Lower lobe of right lung (tissue), 2 donors: ENCODE measurements around the gene KRT14. TPM values are rescaled to one million over a fixed set of nuclear protein-coding genes. Genes with fewer than 3 reads are reported as not detected.

ENCODE experiments used
- ATAC-seq, 2 donors: fragments of 200-7000 bp; cut with Tn5 transposase; one replicate each; pipeline ENCODE4 v1.9.1; 2020 to 2022; ENCODE audit warnings: mild to moderate bottlenecking in 2 of 2, moderate library complexity in 2 of 2
- DNase-seq: peaks from one replicate; pipeline ENCODE4 v3.0.0-alpha.2; 2020
- H3K27ac ChIP-seq: fragments of 200-600 bp; one replicate; pipeline ENCODE4 v1.8.0; 2022
- H3K27me3 ChIP-seq: fragments of 200-600 bp; one replicate; pipeline ENCODE4 v1.8.0; 2022; ENCODE audit warnings: low read depth
- H3K36me3 ChIP-seq: fragments of 200-600 bp; one replicate; pipeline ENCODE4 v1.8.0; 2022; ENCODE audit warnings: mild to moderate bottlenecking
- H3K4me1 ChIP-seq: fragments of 200-600 bp; one replicate; pipeline ENCODE4 v1.8.0; 2022
- H3K4me3 ChIP-seq: fragments of 200-600 bp; one replicate; pipeline ENCODE4 v1.8.0; 2022; ENCODE audit warnings: mild to moderate bottlenecking
- H3K9me3 ChIP-seq: fragments of 200-600 bp; one replicate; pipeline ENCODE4 v1.8.0; 2022
- CTCF ChIP-seq: fragments of 200-600 bp; IDR thresholded peaks from one replicate; pipeline ENCODE4 v1.8.0; 2022; ENCODE audit warnings: antibody characterized with exemption, mild to moderate bottlenecking
- intact Hi-C: fragments of 100-400 bp; cut with DNase I; formaldehyde crosslinking; loops from one replicate; pipeline ENCODE4 v1.11.0; 2022
- total RNA-seq: library from RNA; stranded (reverse); fragmentation: NEBNext Ultra II Directional; extraction: Animal tissue kit (Norgen Biotek cat#: 25700); gene quantifications from one replicate; pipeline ENCODE4 v1.2.1, GENCODE V29; 2021
- donor health status: DM: no; HTN: yes; CAD: no; lungs with severe emphysema.

The KRT14 gene
- total RNA-seq, 1 donor from 2014 or later: not detected

DNA sequence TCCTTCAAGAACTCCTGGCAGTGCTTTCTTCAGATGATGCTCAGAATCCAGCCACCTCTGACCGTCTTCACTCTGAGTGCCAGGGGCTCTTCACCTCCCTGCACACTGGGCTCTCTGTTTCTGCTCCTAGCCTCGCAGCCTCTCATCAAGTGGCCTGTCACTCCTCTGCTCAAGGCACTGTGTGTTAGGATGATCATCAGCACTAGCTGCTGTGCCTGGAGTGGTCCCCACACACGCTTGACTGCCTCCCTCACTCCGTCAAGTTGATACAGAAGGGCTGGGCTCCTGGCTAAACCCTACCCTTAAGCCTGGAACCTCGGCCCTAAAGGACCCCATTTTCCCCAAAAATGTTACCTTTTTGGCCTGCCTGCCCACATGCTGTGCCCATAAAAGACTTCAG lies 30.4 kb downstream of the KRT14 start:
- intact Hi-C loops: no loop called here

GRCh38 chr17:41555105-41555887 lies 31.4 kb downstream of the KRT14 start:
- no peaks in the 10 kb centered on the region for H3K9me3 ChIP-seq
- H3K4me1 ChIP-seq: no peaks in the 10 kb centered on the region
- no peak for TF ChIP-seq CTCF
- ATAC-seq (no peak), DNase-seq (no peak)
- intact Hi-C loops: no loop called here
- H3K4me3 ChIP-seq: no peak overlapping the region
- H3K36me3 ChIP-seq: no peaks in the 10 kb centered on the region
- H3K27ac ChIP-seq: no peak overlapping the region
- peaks cover 5% of the 10 kb centered on the region for H3K27me3 ChIP-seq

More for the DNA sequence above, 30.4 kb downstream of the KRT14 start:
- no peak overlapping the region for H3K27ac ChIP-seq
- H3K4me1 ChIP-seq: no peaks in the 10 kb centered on the region
- no peak overlapping the region for H3K4me3 ChIP-seq
- no peaks in the 10 kb centered on the region for H3K36me3 ChIP-seq
- ATAC-seq (no peak), DNase-seq (no peak)
- H3K27me3 ChIP-seq: peaks cover 5% of the 10 kb centered on the region
- TF ChIP-seq CTCF: no peak
- H3K9me3 ChIP-seq: no peaks in the 10 kb centered on the region

- no peak overlapping the region for H3K4me3 ChIP-seq
- no peaks in the 10 kb centered on the region for H3K9me3 ChIP-seq
- intact Hi-C loops: no loop called here
- no peak overlapping the region for H3K27ac ChIP-seq
- peaks cover 6% of the 10 kb centered on the region for H3K4me1 ChIP-seq
- H3K27me3 ChIP-seq: no peaks in the 10 kb centered on the region
- no peak for TF ChIP-seq CTCF
- no peaks in the 10 kb centered on the region for H3K36me3 ChIP-seq
- DNase-seq (no peak), ATAC-seq (no peak)
Observed at GRCh38 chr17:41553987-41554680, 32.6 kb downstream of the KRT14 start.

GRCh38 chr17:41553176-41553575 lies 33.5 kb downstream of the KRT14 start:
- no peaks in the 10 kb centered on the region for H3K36me3 ChIP-seq
- no peaks in the 10 kb centered on the region for H3K9me3 ChIP-seq
- peaks cover 15% of the 10 kb centered on the region for H3K4me1 ChIP-seq
- no peak overlapping the region for H3K27ac ChIP-seq
- ATAC-seq (no peak), DNase-seq (no peak)
- H3K4me3 ChIP-seq: no peak overlapping the region
- no peak for TF ChIP-seq CTCF
- intact Hi-C loops: no loop called here
- no peaks in the 10 kb centered on the region for H3K27me3 ChIP-seq

DNA sequence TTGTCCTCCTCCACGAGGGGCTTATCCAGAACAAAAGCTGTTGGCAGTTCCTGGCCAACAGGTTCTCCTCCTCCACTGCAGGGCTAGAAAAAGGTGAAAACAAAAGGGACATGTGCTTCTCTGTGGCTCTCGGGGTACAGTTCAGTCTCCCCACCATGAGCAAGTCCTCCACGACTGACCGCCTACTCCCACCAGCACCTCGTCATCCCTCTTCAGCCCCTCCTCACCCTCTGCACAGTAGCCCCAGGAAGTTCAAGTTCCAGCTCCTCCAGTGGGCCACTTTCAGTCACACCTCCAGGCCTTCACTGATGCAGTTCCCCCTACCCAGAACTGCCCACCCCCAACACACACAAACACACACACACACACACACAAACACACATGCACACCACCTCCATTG lies 34.2 kb downstream of the KRT14 start:
- ATAC-seq (no peak), DNase-seq (no peak)
- Histone ChIP-seq H3K27me3 (no peaks in the 10 kb centered on the region), H3K27ac (no peak overlapping the region), H3K4me1 (peaks cover 21% of the 10 kb centered on the region), H3K4me3 (no peak overlapping the region), H3K36me3 (no peaks in the 10 kb centered on the region), H3K9me3 (no peaks in the 10 kb centered on the region)
- intact Hi-C loops: no loop called here
- TF ChIP-seq CTCF: no peak
